ENCODE data around the gene KDM4C.

GRCh38 chr9:7071916-7072315 lies 314.1 kb downstream of the KDM4C start:
- TF ChIP-seq CREB1 (IDR thresholded peaks at IDR 0.05; ENCODE audit: low read depth) (no peak), MAX (IDR thresholded peaks at IDR 0.05) (no peak), TAF1 (IDR thresholded peaks at IDR 0.05; ENCODE audit: low read depth) (no peak), YY1 (IDR thresholded peaks at IDR 0.05; ENCODE audit: low read depth) (no peak), TCF12 (IDR thresholded peaks at IDR 0.05; ENCODE audit: low read depth) (no peak), CEBPB (IDR thresholded peaks at IDR 0.05) (no peak), EP300 (IDR thresholded peaks at IDR 0.05; ENCODE audit: borderline replicate concordance) (no peak), RAD21 (IDR thresholded peaks at IDR 0.05; ENCODE audit: low read depth) (no peak), REST (IDR thresholded peaks at IDR 0.05; ENCODE audit: low read depth) (no peak), USF1 (IDR thresholded peaks at IDR 0.05) (no peak), EGR1 (IDR thresholded peaks at IDR 0.05) (no peak), FOXM1 (IDR thresholded peaks at IDR 0.05; ENCODE audit: borderline replicate concordance, low read depth) (no peak)
